SIG-M5 treated with dmso at 0.1 percent for 504 hours (cell line): ENCODE results near the gene ADIPOR2.
"Not testable (repeated sequence)": the region's sequence is repeated elsewhere in the genome, so short reads cannot be mapped to it uniquely, and the experiment has no call there.

Experiments
- DNase-seq: peaks from one replicate; lab custom pipeline; 2025; ENCODE audit not compliant: unreplicated experiment; lab: John Stamatoyannopoulos, UW

The ADIPOR2 gene

GRCh38 chr12:1663440-1664132 lies 27.3 kb upstream of the ADIPOR2 start:
- DNase-seq = no peak

- DNase-seq = no peak
Measured at GRCh38 chr12:1665366-1665765, 25.5 kb upstream of the ADIPOR2 start.

- no peak for DNase-seq
Measured at GRCh38 chr12:1666215-1666614, 24.7 kb upstream of the ADIPOR2 start.

GRCh38 chr12:1666685-1667162 lies 24.1 kb upstream of the ADIPOR2 start:
- peak; percentile 46 for DNase-seq

GRCh38 chr12:1668833-1669543 lies 21.9 kb upstream of the ADIPOR2 start:
- DNase-seq = peak; percentile 83

- DNase-seq = no peak
Measured at GRCh38 chr12:1670358-1671268, 20.3 kb upstream of the ADIPOR2 start.

GRCh38 chr12:1676043-1676442 lies 14.8 kb upstream of the ADIPOR2 start:
- DNase-seq = no peak

- no peak for DNase-seq
Measured at GRCh38 chr12:1680804-1681492, 9.9 kb upstream of the ADIPOR2 start.

- DNase-seq = no peak
Measured at GRCh38 chr12:1681493-1681807, 9.4 kb upstream of the ADIPOR2 start.

- no peak for DNase-seq
Measured at GRCh38 chr12:1688086-1688710, 2.7 kb upstream of the ADIPOR2 start.

GRCh38 chr12:1691123-1692007 lies 495 bp downstream of the ADIPOR2 start:
- DNase-seq = no peak

GRCh38 chr12:1692226-1692625 lies 1.4 kb downstream of the ADIPOR2 start:
- DNase-seq = peak; percentile 46

GRCh38 chr12:1692895-1693610 lies 2.2 kb downstream of the ADIPOR2 start:
- peak; percentile 94 for DNase-seq

- not testable (repeated sequence) for DNase-seq
Measured at GRCh38 chr12:1695097-1695496, 4.2 kb downstream of the ADIPOR2 start.

GRCh38 chr12:1695886-1696670 lies 5.2 kb downstream of the ADIPOR2 start:
- no peak for DNase-seq

- no peak for DNase-seq
Measured at GRCh38 chr12:1696800-1697199, 5.9 kb downstream of the ADIPOR2 start.

GRCh38 chr12:1697271-1697670 lies 6.4 kb downstream of the ADIPOR2 start:
- DNase-seq = no peak

GRCh38 chr12:1698720-1699119 lies 7.8 kb downstream of the ADIPOR2 start:
- DNase-seq = no peak
